Spinal cord (tissue), 10 donors: ENCODE results near the gene EPHA6. TPM values are rescaled to one million over a fixed set of nuclear protein-coding genes. Genes with fewer than 3 reads are reported as not detected.
"Not testable (repeated sequence)": the region's sequence is repeated elsewhere in the genome, so short reads cannot be mapped to it uniquely, and the experiment has no call there.

Experiments
- DNase-seq, 6 donors: peaks; one replicate each; pipeline versions ENCODE4 v3.0.0 to v3.0.0-alpha.2; 2013 to 2015; ENCODE audit warnings: low spot score in 6 of 6, low read depth in 4 of 6
- H3K27ac ChIP-seq: one replicate; pipeline ENCODE4 v1.5.1; 2013; ENCODE audit warnings: low read depth, low read length, control low read depth
- H3K27me3 ChIP-seq: one replicate; pipeline ENCODE4 v1.6.1; 2013; ENCODE audit warnings: low read length; ENCODE audit not compliant: control insufficient read depth, insufficient read depth
- H3K36me3 ChIP-seq: one replicate; pipeline ENCODE4 v1.6.1; 2013; ENCODE audit warnings: low read length; ENCODE audit not compliant: control insufficient read depth, insufficient read depth
- H3K4me1 ChIP-seq: one replicate; pipeline ENCODE4 v1.6.1; 2013; ENCODE audit warnings: low read length; ENCODE audit not compliant: control insufficient read depth, insufficient read depth
- H3K4me3 ChIP-seq: one replicate; pipeline ENCODE4 v1.5.1; 2013; ENCODE audit warnings: low read depth, low read length, control low read depth
- H3K9me3 ChIP-seq: one replicate; pipeline ENCODE4 v1.6.1; 2013; ENCODE audit warnings: low read length; ENCODE audit not compliant: control insufficient read depth, insufficient read depth
- WGBS: methylation state at CpG from one replicate; pipeline ENCODE4 v1.1.5; 2013; ENCODE audit warnings: missing lambda C conversion rate; ENCODE audit not compliant: insufficient coverage; 5-methylcytosine and 5-hydroxymethylcytosine counted together
- polyA plus RNA-seq, 2 donors: library from polyadenylated mRNA; unstranded; fragments of 120-200 nt; gene quantifications; one replicate each; pipeline ENCODE4 v1.2.1, GENCODE V29; 2013; ENCODE audit not compliant: insufficient read length in 2 of 2
- total RNA-seq, 2 donors: library from RNA; depleted of rRNA in 1 of 2; stranded (reverse); fragments of 120-200 nt in 1 of 2; fragments of >200 nt in 1 of 2; gene quantifications; one replicate each; pipeline versions ENCODE4 v1.2.3 to v1.2.4, GENCODE V29; 2013 to 2014
- donor health status: healthy.

The EPHA6 gene
- total and polyA plus RNA-seq, 4 donors: 5.3 to 78.5 (median 16.0) TPM

DNA sequence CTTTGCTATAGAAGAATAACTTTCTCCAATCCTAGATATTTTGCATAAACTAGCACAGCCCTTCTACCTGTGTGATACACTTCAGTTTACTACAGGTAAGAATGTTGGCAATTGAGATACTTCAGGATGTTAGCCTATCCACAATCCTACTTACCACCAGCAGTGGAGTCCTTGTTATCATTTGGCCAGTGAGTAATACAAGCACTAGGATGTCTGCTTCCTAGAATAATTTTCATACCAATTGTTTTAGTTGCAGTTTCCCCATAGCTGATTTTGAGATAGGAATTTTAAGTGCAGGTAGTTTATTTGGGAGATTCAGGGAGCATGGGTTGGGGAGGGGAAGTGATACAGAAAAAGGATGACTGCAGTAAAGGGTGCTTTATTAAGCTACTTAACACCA lies 147.2 kb downstream of the EPHA6 start:
- Histone ChIP-seq H3K9me3 (no peaks in the 10 kb centered on the region), H3K4me3 (no peak overlapping the region), H3K4me1 (no peaks in the 10 kb centered on the region), H3K36me3 (no peaks in the 10 kb centered on the region), H3K27ac (no peak overlapping the region), H3K27me3 (no peaks in the 10 kb centered on the region)
- DNase-seq: no peak

DNA sequence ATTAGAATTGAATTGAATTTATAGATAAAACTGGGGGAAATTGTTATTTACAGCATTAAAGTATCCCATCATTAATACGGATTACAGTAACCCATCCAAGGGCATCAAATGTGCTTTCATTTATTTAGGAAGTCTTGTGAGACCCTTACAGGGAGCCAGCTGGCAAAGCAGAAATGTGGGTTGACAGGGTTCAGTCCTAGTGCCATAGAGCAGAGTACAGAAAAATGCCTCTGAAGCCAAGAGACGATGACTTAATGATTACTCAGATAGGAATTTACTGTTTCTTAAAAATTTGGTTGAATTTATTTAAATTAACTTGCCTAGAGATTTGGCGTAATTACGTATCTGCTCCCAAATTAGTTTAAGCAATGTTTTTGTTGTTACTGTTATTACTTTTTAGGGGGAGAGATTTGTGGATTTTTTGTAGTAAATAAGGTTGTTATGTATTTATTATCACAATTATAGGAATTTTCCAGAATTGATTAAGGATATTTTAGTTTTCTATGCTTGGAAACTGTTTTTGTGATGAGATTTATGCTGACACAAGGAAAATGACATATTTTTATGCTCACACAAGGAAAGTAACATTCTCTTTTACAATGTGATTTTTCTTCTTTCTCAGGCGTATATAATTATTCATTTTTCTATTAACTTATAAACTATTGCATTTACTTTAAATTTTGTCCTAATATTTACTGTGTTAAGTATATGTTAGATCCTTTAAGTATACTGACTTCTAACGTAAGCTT lies 152.0 kb downstream of the EPHA6 start:
- 73% methylated on average over 1 of the region's 6 CpGs for WGBS
- H3K27me3 ChIP-seq: no peaks in the 10 kb centered on the region
- no peaks in the 10 kb centered on the region for H3K9me3 ChIP-seq
- no peaks in the 10 kb centered on the region for H3K36me3 ChIP-seq
- peak in 1 of 6 donors; percentile 11 for DNase-seq
- no peak overlapping the region for H3K4me3 ChIP-seq
- no peak overlapping the region for H3K27ac ChIP-seq
- H3K4me1 ChIP-seq: no peaks in the 10 kb centered on the region

DNA sequence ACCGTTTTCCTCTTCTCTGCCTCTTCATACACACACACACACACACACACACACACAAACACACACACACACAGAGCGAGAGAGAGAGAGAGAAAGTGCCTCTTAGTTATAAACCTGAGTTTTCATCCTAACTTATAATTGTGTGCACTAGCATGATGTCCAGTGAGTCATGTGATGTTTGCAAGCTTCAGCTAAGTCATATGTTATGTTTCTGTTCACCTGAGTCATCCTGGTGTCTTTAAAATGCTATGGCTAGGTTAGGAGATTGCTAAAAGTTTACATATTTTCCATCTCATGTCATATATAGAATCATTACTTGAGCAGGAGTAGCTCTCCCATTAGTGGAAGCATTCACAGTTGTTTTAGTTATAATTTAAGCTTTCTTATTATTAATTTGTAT lies 155.8 kb downstream of the EPHA6 start:
- no CpG with 5 or more reads among the region's 2 CpGs for WGBS
- DNase-seq: no peak

DNA sequence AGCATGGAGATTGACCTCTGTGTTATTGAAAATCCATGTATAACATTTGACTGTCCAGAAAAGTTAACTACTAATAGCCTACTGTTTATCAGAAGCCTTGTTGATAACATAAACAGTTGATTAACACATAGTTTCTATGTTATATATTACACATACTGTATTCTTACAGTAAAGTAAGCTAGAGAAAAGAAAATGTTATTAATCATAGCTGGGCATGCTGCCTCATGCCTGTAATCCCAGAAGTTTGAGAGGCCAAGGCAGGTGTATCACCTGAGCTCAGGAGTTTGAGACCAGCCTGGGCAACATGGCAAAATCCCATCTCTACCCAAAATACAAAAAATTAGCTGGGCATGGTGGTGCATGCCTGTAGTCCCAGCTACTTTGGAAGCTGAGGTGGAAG lies 163.3 kb downstream of the EPHA6 start:
- H3K27me3 ChIP-seq: no peaks in the 10 kb centered on the region
- DNase-seq: no peak
- H3K4me1 ChIP-seq: no peaks in the 10 kb centered on the region
- no peak overlapping the region for H3K27ac ChIP-seq
- H3K36me3 ChIP-seq: no peaks in the 10 kb centered on the region
- H3K4me3 ChIP-seq: no peak overlapping the region
- no peaks in the 10 kb centered on the region for H3K9me3 ChIP-seq

More for the DNA sequence above, 155.8 kb downstream of the EPHA6 start:
- H3K27me3 ChIP-seq: no peaks in the 10 kb centered on the region
- H3K9me3 ChIP-seq: no peaks in the 10 kb centered on the region
- no peaks in the 10 kb centered on the region for H3K36me3 ChIP-seq
- H3K4me1 ChIP-seq: no peaks in the 10 kb centered on the region
- no peak overlapping the region for H3K27ac ChIP-seq
- H3K4me3 ChIP-seq: no peak overlapping the region

DNA sequence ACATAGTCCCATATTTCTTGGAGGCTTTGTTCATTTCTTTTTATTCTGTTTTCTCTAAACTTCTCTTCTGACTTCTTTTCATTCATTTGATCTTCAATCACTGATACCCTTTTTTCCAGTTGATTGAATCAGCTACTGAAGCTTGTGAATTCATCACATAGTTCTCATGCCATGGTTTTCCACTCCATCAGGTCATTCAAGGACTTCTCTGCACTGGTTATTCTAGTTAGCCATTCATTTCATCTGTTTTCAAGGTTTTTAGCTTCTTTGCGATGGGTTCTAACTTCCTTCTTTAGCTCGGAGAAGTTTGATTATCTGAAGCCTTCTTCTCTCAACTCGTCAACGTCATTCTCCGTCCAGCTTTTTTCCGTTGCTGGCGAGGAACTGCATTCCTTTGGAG lies 169.3 kb downstream of the EPHA6 start:
- not testable (repeated sequence) for H3K27me3 ChIP-seq, H3K4me1 ChIP-seq, H3K27ac ChIP-seq, DNase-seq, H3K36me3 ChIP-seq, H3K9me3 ChIP-seq, H3K4me3 ChIP-seq
- 100% methylated on average over 1 of the region's 7 CpGs for WGBS

DNA sequence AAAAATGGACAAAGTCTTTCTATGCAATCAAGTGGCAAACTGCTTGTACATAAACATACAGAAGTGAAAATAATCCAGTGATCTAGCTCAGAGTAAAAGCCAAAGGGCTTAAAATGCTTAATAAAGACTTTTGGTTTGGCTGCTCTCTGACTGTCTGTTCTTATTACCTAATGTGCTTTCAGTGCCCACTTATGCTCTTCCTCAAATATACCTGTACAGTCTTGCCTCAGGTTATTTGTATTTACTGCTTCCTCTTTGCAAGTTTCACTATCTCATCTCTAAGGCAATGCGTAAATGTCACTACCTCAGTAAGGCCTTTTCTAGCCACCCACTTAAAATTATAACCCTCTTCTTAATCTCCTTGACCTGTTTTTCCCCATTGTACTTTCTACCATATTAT lies 171.8 kb downstream of the EPHA6 start:
- H3K9me3 ChIP-seq: no peaks in the 10 kb centered on the region
- H3K27ac ChIP-seq: no peak overlapping the region
- H3K4me1 ChIP-seq: no peaks in the 10 kb centered on the region
- no peaks in the 10 kb centered on the region for H3K27me3 ChIP-seq
- no peak overlapping the region for H3K4me3 ChIP-seq
- WGBS: 100% methylated on average over 1 of the region's 1 CpG
- H3K36me3 ChIP-seq: no peaks in the 10 kb centered on the region
- no peak for DNase-seq

DNA sequence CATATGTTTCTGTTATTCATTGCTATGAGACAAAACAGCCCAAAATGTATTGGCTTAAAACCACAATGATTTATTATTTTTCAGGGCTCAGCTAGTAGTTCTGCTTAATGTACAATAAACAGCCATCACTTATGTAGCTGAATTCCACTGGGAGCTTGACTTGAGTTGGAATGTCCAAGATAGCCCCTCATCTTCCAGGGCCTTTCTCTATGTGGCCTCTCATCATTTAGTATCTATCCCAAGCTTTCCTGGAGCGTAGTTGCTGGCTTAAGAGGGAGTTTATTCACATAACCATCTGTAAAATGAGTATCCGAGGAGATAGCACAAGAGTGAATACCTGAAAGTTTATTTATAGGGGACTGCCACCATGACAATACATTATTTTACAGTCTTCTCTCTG lies 176.8 kb downstream of the EPHA6 start:
- H3K4me1 ChIP-seq: no peaks in the 10 kb centered on the region
- no peak overlapping the region for H3K27ac ChIP-seq
- no peaks in the 10 kb centered on the region for H3K9me3 ChIP-seq
- no peak overlapping the region for H3K4me3 ChIP-seq
- no peaks in the 10 kb centered on the region for H3K27me3 ChIP-seq
- no CpG with 5 or more reads among the region's 2 CpGs for WGBS
- H3K36me3 ChIP-seq: no peaks in the 10 kb centered on the region
- no peak for DNase-seq

DNA sequence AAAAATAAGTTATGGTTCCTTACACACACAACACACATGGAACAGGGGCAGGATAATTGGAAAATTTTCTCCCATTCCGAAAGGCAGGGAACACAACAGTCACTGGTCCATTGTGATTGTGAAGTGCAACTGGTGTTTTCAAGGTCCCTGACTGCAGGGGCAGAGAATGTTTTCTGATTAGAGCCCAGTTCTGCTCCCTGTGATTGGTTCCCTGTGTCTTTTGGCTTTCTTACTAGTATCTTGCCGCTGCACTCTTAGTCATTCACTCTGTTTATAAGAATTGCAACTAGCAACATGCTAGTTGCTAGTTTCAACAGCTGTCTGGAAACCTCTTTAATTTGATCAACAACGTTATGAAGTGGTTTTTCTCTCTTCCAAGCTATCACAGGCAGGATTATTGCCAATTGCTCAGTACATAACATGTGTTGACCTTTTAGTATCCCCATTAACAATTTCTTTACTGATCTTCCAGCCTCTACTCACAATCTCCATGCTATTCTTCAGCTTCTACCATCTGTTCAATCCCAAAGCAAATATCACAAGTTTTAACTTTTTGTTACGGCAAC lies 177.5 kb downstream of the EPHA6 start:
- Histone ChIP-seq H3K27ac (no peak overlapping the region), H3K4me3 (no peak overlapping the region), H3K4me1 (no peaks in the 10 kb centered on the region), H3K27me3 (no peaks in the 10 kb centered on the region), H3K36me3 (no peaks in the 10 kb centered on the region), H3K9me3 (peaks cover 1% of the 10 kb centered on the region)
- WGBS: 94% methylated on average over 3 of the region's 4 CpGs
- DNase-seq: no peak

DNA sequence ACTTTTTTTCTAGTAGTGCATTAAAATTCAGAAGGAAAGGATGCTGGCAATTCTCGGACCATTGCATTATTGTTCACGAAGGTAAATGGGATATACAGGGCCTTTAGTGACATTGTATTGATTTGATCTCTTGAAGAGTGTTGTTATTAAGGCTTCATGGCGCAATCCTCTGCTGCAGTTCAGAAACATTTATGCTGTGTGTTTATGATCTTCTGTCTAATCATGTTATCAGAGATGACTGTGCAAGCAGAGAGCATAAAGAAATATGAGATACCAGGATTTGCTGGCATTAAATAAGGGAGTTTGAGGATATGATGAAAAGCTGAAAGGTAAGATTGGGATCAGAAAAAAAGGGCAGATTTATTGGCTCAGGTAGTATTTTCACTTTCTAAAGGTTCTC lies 180.6 kb downstream of the EPHA6 start:
- peaks cover 1% of the 10 kb centered on the region for H3K9me3 ChIP-seq
- no peak overlapping the region for H3K27ac ChIP-seq
- peak in 1 of 6 donors; percentile 23 for DNase-seq
- WGBS: 90% methylated on average over 3 of the region's 3 CpGs
- H3K36me3 ChIP-seq: no peaks in the 10 kb centered on the region
- H3K4me3 ChIP-seq: no peak overlapping the region
- no peaks in the 10 kb centered on the region for H3K4me1 ChIP-seq
- H3K27me3 ChIP-seq: no peaks in the 10 kb centered on the region

DNA sequence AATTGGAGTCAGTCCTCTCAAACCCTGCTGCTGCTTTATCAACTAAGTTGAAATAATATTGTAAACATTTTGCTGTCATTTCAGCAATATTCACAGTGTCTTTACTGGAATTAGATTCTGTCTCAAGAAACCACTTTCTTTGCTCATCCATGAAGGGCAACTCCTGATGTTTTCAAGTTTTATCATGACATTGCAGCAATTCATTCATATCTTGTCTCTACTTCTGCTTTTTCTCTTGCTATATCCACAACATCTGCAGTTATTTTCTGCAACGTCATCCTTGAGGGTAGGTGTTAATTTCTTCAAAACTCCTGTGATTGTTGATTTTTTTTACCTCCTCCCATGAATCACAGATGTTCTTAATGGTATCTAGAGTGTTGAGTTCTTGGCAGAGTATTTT lies 181.6 kb downstream of the EPHA6 start:
- no peaks in the 10 kb centered on the region for H3K27me3 ChIP-seq
- no peak overlapping the region for H3K27ac ChIP-seq
- no CpG with 5 or more reads among the region's 1 CpG for WGBS
- no peaks in the 10 kb centered on the region for H3K4me1 ChIP-seq
- no peak overlapping the region for H3K4me3 ChIP-seq
- H3K36me3 ChIP-seq: no peaks in the 10 kb centered on the region
- DNase-seq: no peak
- peaks cover 1% of the 10 kb centered on the region for H3K9me3 ChIP-seq
